Measurements from ENCODE around the gene ST8SIA4. TPM values are rescaled to one million over a fixed set of nuclear protein-coding genes. Genes with fewer than 3 reads are reported as not detected.

The ST8SIA4 gene
- total and polyA plus RNA-seq, 5 donors: 0.84 to 5.9 (median 4.1) TPM

DNA sequence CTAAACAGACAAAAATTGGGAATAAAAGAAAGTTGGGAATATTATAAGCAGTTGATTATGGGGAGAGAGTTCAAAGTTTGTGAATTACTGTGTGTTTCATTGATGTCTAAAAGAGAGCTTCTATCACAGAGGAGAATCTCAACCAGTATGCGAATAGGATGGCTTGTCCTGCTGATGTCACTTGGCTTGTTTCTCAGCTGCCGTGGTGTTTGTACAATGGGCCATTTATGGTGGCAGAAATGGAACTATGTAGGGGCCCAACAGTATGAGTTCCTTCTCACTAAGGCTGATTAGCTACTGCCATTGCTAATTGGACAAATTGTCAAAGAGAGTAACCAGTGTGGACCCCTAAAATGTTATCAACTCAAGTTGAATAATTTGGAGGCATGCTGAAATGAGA is 103.9 kb downstream of the ST8SIA4 start:
- intact Hi-C loops (cut with DNase I): no loop called here
- DNase-seq: no peak
- no peak overlapping the region for H3K27ac ChIP-seq (ENCODE audit: low read length)
- no peak overlapping the region for H3K4me3 ChIP-seq (ENCODE audit: low read length)
- no peaks in the 10 kb centered on the region for H3K4me1 ChIP-seq (ENCODE audit: control insufficient read depth, insufficient read depth, low read length)
- no peaks in the 10 kb centered on the region for H3K27me3 ChIP-seq (ENCODE audit: control insufficient read depth, insufficient read depth)
- ATAC-seq: no peak
- 92% methylated on average over 2 of the region's 2 CpGs for WGBS
- no peaks in the 10 kb centered on the region for H3K9me3 ChIP-seq (ENCODE audit: control insufficient read depth, low read length)

DNA sequence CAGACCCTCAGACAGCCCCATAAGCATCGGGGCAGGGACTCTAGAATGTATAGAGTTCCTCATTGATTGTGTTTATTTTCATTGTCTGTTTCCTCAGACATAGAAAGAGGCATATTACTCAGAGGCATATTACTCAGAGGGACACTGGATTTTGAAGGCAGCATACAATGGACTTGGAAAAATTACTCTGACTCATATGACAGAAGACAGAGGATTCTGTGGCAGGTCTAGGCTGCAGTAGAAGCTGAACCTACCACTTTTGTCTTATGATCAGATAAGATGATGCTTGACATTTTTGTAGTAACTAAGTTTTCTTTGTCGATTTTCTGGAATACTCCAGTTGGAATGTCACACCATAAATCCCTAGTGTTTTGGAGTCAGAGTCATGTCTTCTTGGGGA is 105.2 kb downstream of the ST8SIA4 start:
- intact Hi-C loops (cut with DNase I): no loop called here
- no peaks in the 10 kb centered on the region for H3K4me1 ChIP-seq (ENCODE audit: control insufficient read depth, insufficient read depth, low read length)
- ATAC-seq (no peak), DNase-seq (no peak)
- 74% methylated on average over 2 of the region's 2 CpGs for WGBS
- H3K4me3 ChIP-seq (ENCODE audit: low read length): no peak overlapping the region
- H3K27me3 ChIP-seq (ENCODE audit: control insufficient read depth, insufficient read depth): no peaks in the 10 kb centered on the region
- no peak overlapping the region for H3K27ac ChIP-seq (ENCODE audit: low read length)
- no peaks in the 10 kb centered on the region for H3K9me3 ChIP-seq (ENCODE audit: control insufficient read depth, low read length)

DNA sequence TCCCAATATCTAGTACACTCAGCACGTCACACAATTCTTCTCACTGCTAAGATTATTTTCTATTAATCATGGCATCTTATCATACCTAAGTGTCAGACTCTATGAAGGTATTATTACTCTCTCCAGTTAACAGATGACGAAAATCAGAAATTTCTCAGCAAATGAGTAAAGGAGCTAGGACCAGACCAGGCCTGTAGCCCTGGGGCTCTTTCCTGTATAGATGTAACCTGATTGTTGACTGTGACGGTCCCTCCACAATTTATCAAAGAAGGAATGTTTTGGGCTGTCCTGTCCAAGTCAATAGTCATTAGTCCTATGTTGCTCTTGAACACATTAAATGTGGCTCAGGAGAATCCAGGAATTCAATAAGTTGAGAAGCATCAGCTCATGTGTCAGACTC is 106.2 kb downstream of the ST8SIA4 start:
- ATAC-seq (no peak), DNase-seq (no peak)
- 84% methylated on average over 3 of the region's 3 CpGs for WGBS
- no peaks in the 10 kb centered on the region for H3K27me3 ChIP-seq (ENCODE audit: control insufficient read depth, insufficient read depth)
- H3K4me3 ChIP-seq (ENCODE audit: low read length): no peak overlapping the region
- H3K27ac ChIP-seq (ENCODE audit: low read length): no peak overlapping the region
- no peaks in the 10 kb centered on the region for H3K9me3 ChIP-seq (ENCODE audit: control insufficient read depth, low read length)
- intact Hi-C loops (cut with DNase I): no loop called here
- no peaks in the 10 kb centered on the region for H3K4me1 ChIP-seq (ENCODE audit: control insufficient read depth, insufficient read depth, low read length)

GRCh38 chr5:100794844-100795243 is 108.2 kb downstream of the ST8SIA4 start:
- no peak for ATAC-seq
- H3K27me3 ChIP-seq (ENCODE audit: control insufficient read depth, insufficient read depth): no peaks in the 10 kb centered on the region
- intact Hi-C loops (cut with DNase I): no loop called here
- H3K27ac ChIP-seq (ENCODE audit: low read length): no peak overlapping the region
- no peaks in the 10 kb centered on the region for H3K9me3 ChIP-seq (ENCODE audit: control insufficient read depth, low read length)
- WGBS: 95% methylated on average over 4 of the region's 4 CpGs
- DNase-seq: peak in 1 of 3 donors; percentile 21
- no peaks in the 10 kb centered on the region for H3K4me1 ChIP-seq (ENCODE audit: control insufficient read depth, insufficient read depth, low read length)
- H3K4me3 ChIP-seq (ENCODE audit: low read length): no peak overlapping the region

DNA sequence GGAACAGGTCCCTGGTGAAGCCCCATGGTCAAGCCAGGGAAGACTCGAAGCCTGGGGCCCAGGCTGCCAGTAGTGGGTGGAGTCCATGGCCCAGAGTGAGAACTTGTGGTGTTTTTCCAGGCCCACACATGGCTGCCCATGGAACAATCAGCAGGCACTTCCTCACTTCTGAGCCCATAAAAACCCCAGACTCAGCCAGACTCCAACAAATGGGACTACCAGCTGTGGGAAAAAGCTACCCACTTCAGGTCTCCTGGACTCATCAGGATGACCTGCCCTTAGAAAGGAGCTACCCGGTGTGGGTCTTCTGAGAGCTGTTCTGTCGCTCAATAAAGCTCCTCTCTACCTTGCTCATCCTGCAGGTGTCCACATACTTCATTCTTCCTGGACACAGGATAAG is 108.9 kb downstream of the ST8SIA4 start:
- WGBS: 93% methylated on average over 3 of the region's 3 CpGs
- Histone ChIP-seq H3K4me3 (ENCODE audit: low read length) (no peak overlapping the region), H3K27ac (ENCODE audit: low read length) (no peak overlapping the region), H3K4me1 (ENCODE audit: control insufficient read depth, insufficient read depth, low read length) (no peaks in the 10 kb centered on the region), H3K27me3 (ENCODE audit: control insufficient read depth, insufficient read depth) (no peaks in the 10 kb centered on the region), H3K9me3 (ENCODE audit: control insufficient read depth, low read length) (no peaks in the 10 kb centered on the region)
- ATAC-seq (no peak), DNase-seq (no peak)
- intact Hi-C loops (cut with DNase I): no loop called here

DNA sequence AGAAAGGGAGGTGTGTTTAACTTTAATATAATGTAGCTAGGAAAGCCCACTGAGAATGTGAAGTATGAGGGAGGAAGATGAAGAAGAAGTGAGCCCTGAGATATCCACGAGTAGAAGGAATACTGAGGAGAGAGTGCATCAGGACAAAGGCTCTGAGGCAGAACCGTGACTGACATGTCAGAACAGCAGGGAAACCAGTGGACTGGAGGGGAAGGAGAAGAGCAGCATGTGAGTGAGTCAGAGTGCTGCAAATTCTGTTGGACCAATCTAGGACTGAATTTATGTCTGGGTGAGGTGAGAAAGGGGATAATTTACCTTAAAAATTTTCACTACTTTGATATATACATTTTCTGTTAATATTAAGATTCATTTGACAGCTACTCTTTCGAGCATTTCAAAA is 110.3 kb downstream of the ST8SIA4 start:
- ATAC-seq: no peak
- Histone ChIP-seq H3K27me3 (ENCODE audit: control insufficient read depth, insufficient read depth) (no peaks in the 10 kb centered on the region), H3K4me1 (ENCODE audit: control insufficient read depth, insufficient read depth, low read length) (no peaks in the 10 kb centered on the region), H3K4me3 (ENCODE audit: low read length) (no peak overlapping the region), H3K27ac (ENCODE audit: low read length) (no peak overlapping the region), H3K9me3 (ENCODE audit: control insufficient read depth, low read length) (no peaks in the 10 kb centered on the region)
- intact Hi-C loops (cut with DNase I): no loop called here
- no peak for DNase-seq
- WGBS: 69% methylated on average over 3 of the region's 3 CpGs

- Histone ChIP-seq H3K27ac (ENCODE audit: low read length) (no peak overlapping the region), H3K4me3 (ENCODE audit: low read length) (no peak overlapping the region), H3K27me3 (ENCODE audit: control insufficient read depth, insufficient read depth) (no peaks in the 10 kb centered on the region), H3K9me3 (ENCODE audit: control insufficient read depth, low read length) (no peaks in the 10 kb centered on the region), H3K4me1 (ENCODE audit: control insufficient read depth, insufficient read depth, low read length) (no peaks in the 10 kb centered on the region)
- intact Hi-C loops (cut with DNase I): no loop called here
- DNase-seq: no peak
- 82% methylated on average over 2 of the region's 2 CpGs for WGBS
- no peak for ATAC-seq
Measured at GRCh38 chr5:100791391-100791790, 111.7 kb downstream of the ST8SIA4 start.

DNA sequence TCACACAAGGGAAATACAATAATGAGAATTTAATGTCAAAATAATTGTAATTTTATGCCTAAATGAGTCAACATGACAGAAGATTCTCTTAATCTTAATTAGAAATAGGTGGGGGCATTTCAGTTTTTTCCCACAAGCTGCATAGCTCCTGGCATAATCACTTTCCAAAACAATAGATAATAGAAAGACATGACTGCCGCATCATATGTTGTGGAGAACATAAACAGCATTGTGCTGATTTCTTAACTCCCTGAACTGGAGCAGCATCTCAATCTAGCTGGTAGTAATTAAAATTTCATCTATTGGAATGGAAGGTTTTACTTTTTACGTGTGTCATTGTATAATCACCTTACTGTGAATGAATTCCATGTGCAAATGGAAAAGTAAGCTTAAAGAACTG is 112.1 kb downstream of the ST8SIA4 start:
- 68% methylated on average over 2 of the region's 2 CpGs for WGBS
- Histone ChIP-seq H3K4me1 (ENCODE audit: control insufficient read depth, insufficient read depth, low read length) (no peaks in the 10 kb centered on the region), H3K27ac (ENCODE audit: low read length) (no peak overlapping the region), H3K9me3 (ENCODE audit: control insufficient read depth, low read length) (no peaks in the 10 kb centered on the region), H3K4me3 (ENCODE audit: low read length) (no peak overlapping the region), H3K27me3 (ENCODE audit: control insufficient read depth, insufficient read depth) (no peaks in the 10 kb centered on the region)
- intact Hi-C loops (cut with DNase I): no loop called here
- DNase-seq (no peak), ATAC-seq (no peak)

GRCh38 chr5:100790170-100790665 is 112.9 kb downstream of the ST8SIA4 start:
- ATAC-seq (no peak), DNase-seq (peak in 1 of 3 donors; percentile 27)
- H3K27ac ChIP-seq (ENCODE audit: low read length): no peak overlapping the region

GRCh38 chr5:100789694-100790093 is 113.4 kb downstream of the ST8SIA4 start:
- H3K27ac ChIP-seq (ENCODE audit: low read length): no peak overlapping the region
- no peaks in the 10 kb centered on the region for H3K9me3 ChIP-seq (ENCODE audit: control insufficient read depth, low read length)
- no peak overlapping the region for H3K4me3 ChIP-seq (ENCODE audit: low read length)
- WGBS: 66% methylated on average over 5 of the region's 5 CpGs
- no peaks in the 10 kb centered on the region for H3K27me3 ChIP-seq (ENCODE audit: control insufficient read depth, insufficient read depth)
- intact Hi-C loops (cut with DNase I): no loop called here
- ATAC-seq (no peak), DNase-seq (no peak)
- H3K4me1 ChIP-seq (ENCODE audit: control insufficient read depth, insufficient read depth, low read length): no peaks in the 10 kb centered on the region

More at GRCh38 chr5:100790170-100790665, 112.9 kb downstream of the ST8SIA4 start:
- Histone ChIP-seq H3K27me3 (ENCODE audit: control insufficient read depth, insufficient read depth) (no peaks in the 10 kb centered on the region), H3K9me3 (ENCODE audit: control insufficient read depth, low read length) (no peaks in the 10 kb centered on the region), H3K4me3 (ENCODE audit: low read length) (no peak overlapping the region), H3K4me1 (ENCODE audit: control insufficient read depth, insufficient read depth, low read length) (no peaks in the 10 kb centered on the region)
- intact Hi-C loops (cut with DNase I): no loop called here
- 44% methylated on average over 4 of the region's 4 CpGs for WGBS

GRCh38 chr5:100788417-100788816 is 114.7 kb downstream of the ST8SIA4 start:
- H3K9me3 ChIP-seq (ENCODE audit: control insufficient read depth, low read length): no peaks in the 10 kb centered on the region
- intact Hi-C loops (cut with DNase I): no loop called here

GRCh38 chr5:100787648-100788047 is 115.4 kb downstream of the ST8SIA4 start:
- 97% methylated on average over 2 of the region's 2 CpGs for WGBS
- DNase-seq: no peak
- Histone ChIP-seq H3K27ac (ENCODE audit: low read length) (no peak overlapping the region), H3K9me3 (ENCODE audit: control insufficient read depth, low read length) (no peaks in the 10 kb centered on the region), H3K4me1 (ENCODE audit: control insufficient read depth, insufficient read depth, low read length) (no peaks in the 10 kb centered on the region), H3K4me3 (ENCODE audit: low read length) (no peak overlapping the region), H3K27me3 (ENCODE audit: control insufficient read depth, insufficient read depth) (no peaks in the 10 kb centered on the region)
- intact Hi-C loops (cut with DNase I): no loop called here
- ATAC-seq: no peak

More at GRCh38 chr5:100788417-100788816, 114.7 kb downstream of the ST8SIA4 start:
- no peak overlapping the region for H3K27ac ChIP-seq (ENCODE audit: low read length)
- no peaks in the 10 kb centered on the region for H3K27me3 ChIP-seq (ENCODE audit: control insufficient read depth, insufficient read depth)
- ATAC-seq (no peak), DNase-seq (no peak)
- H3K4me1 ChIP-seq (ENCODE audit: control insufficient read depth, insufficient read depth, low read length): no peaks in the 10 kb centered on the region
- WGBS: 85% methylated on average over 2 of the region's 2 CpGs
- H3K4me3 ChIP-seq (ENCODE audit: low read length): no peak overlapping the region

Measured in right cardiac atrium (tissue), 5 donors.